Mesendoderm (in vitro differentiated cells): Measurements from ENCODE around the gene DAGLA.

Experiments
- DNase-seq: peaks from one replicate; pipeline ENCODE4 v3.0.0; 2013
- H2AK5ac ChIP-seq: 2 replicates; pipeline ENCODE4 v1.6.1; 2013; ENCODE audit warnings: low read length, inconsistent platforms
- H2BK120ac ChIP-seq: 2 replicates; pipeline ENCODE4 v1.6.1; 2013; ENCODE audit warnings: low read depth, mild to moderate bottlenecking, low read length, moderate library complexity, mixed read lengths
- H2BK15ac ChIP-seq: replicated peaks from 2 replicates; pipeline ENCODE4 v1.6.1; 2013; ENCODE audit warnings: low read depth, mild to moderate bottlenecking, moderate library complexity
- H2BK5ac ChIP-seq: 2 replicates; pipeline ENCODE4 v1.6.1; 2013; ENCODE audit warnings: low read length, inconsistent platforms
- H3K18ac ChIP-seq: 2 replicates; pipeline ENCODE4 v1.6.1; 2013; ENCODE audit warnings: mild to moderate bottlenecking, low read length, mixed read lengths
- H3K23ac ChIP-seq: one replicate; pipeline ENCODE4 v1.6.1; 2013; ENCODE audit warnings: low read length
- H3K27ac ChIP-seq: 2 replicates; pipeline ENCODE4 v1.5.1; 2013; ENCODE audit warnings: low read depth, mild to moderate bottlenecking, inconsistent platforms, low read length, moderate library complexity
- H3K27me3 ChIP-seq: 2 replicates; pipeline ENCODE4 v1.6.1; 2013; ENCODE audit warnings: low read length, control low read depth, mild to moderate bottlenecking, inconsistent platforms; ENCODE audit not compliant: insufficient read depth, poor library complexity
- H3K36me3 ChIP-seq: 2 replicates; pipeline ENCODE4 v1.6.1; 2013; ENCODE audit warnings: low read length, inconsistent platforms; ENCODE audit not compliant: control insufficient read depth, insufficient read depth
- H3K4ac ChIP-seq: one replicate; pipeline ENCODE4 v1.6.1; 2013; ENCODE audit warnings: low read depth, mild to moderate bottlenecking, low read length, moderate library complexity
- H3K4me1 ChIP-seq: 2 replicates; pipeline ENCODE4 v1.6.1; 2013; ENCODE audit warnings: low read depth, low read length, inconsistent platforms; ENCODE audit not compliant: control insufficient read depth
- H3K4me2 ChIP-seq: 2 replicates; pipeline ENCODE4 v1.6.1; 2013; ENCODE audit warnings: low read length
- H3K4me3 ChIP-seq: 2 replicates; pipeline ENCODE4 v1.5.1; 2013; ENCODE audit warnings: mild to moderate bottlenecking, low read length
- H3K56ac ChIP-seq: one replicate; pipeline ENCODE4 v1.6.1; 2013; ENCODE audit warnings: low read length
- H3K79me1 ChIP-seq: 2 replicates; pipeline ENCODE4 v1.6.1; 2013; ENCODE audit warnings: low read length, inconsistent platforms
- H3K79me2 ChIP-seq: 2 replicates; pipeline ENCODE4 v1.6.1; 2013; ENCODE audit warnings: mild to moderate bottlenecking, low read length; ENCODE audit not compliant: control insufficient read depth, insufficient read depth
- H3K9ac ChIP-seq: 2 replicates; pipeline ENCODE4 v1.6.1; 2013; ENCODE audit warnings: low read length, inconsistent platforms
- H4K5ac ChIP-seq: one replicate; pipeline ENCODE4 v1.6.1; 2013; ENCODE audit warnings: low read length
- H4K8ac ChIP-seq: one replicate; pipeline ENCODE4 v1.6.1; 2013; ENCODE audit warnings: low read depth, mild to moderate bottlenecking, control low read depth, low read length, moderate library complexity
- WGBS: extraction: QIAGEN DNeasy Blood & Tissue Kit; methylation state at CpG from one replicate; pipeline ENCODE4 v1.1.7; 2013; ENCODE audit warnings: low lambda C conversion rate, missing lambda C conversion rate; ENCODE audit not compliant: insufficient coverage; ENCODE audit errors: extremely low coverage; 5-methylcytosine and 5-hydroxymethylcytosine counted together

Gene DAGLA

GRCh38 chr11:61695917-61696316 lies 15.7 kb downstream of the DAGLA start:
- Histone ChIP-seq H3K4me3 (no peak overlapping the region), H3K27ac (no peak overlapping the region), H3K4me1 (peaks cover 15% of the 10 kb centered on the region), H4K8ac (no peak overlapping the region), H3K79me1 (no peaks in the 10 kb centered on the region), H2BK15ac (no peak overlapping the region), H3K79me2 (no peaks in the 10 kb centered on the region), H2BK5ac (no peak overlapping the region), H3K23ac (no peak overlapping the region), H3K4ac (no peak overlapping the region), H2AK5ac (no peak overlapping the region), H3K27me3 (no peaks in the 10 kb centered on the region), H3K56ac (peak overlapping the region; percentile 73), H3K36me3 (no peaks in the 10 kb centered on the region), H3K4me2 (peak overlapping the region; percentile 18), H3K18ac (no peak overlapping the region), H4K5ac (no peak overlapping the region), H2BK120ac (no peak overlapping the region), H3K9ac (peak overlapping the region; percentile 38)
- WGBS, result no CpG with 5 or more reads among the region's 17 CpGs
- peak; percentile 52 for DNase-seq

- Histone ChIP-seq H3K18ac (no peak overlapping the region), H4K8ac (no peak overlapping the region), H3K4me1 (peaks cover 11% of the 10 kb centered on the region), H2BK5ac (no peak overlapping the region), H3K27ac (no peak overlapping the region), H3K4me2 (no peak overlapping the region), H4K5ac (no peak overlapping the region), H3K4me3 (no peak overlapping the region), H3K36me3 (no peaks in the 10 kb centered on the region), H3K23ac (no peak overlapping the region), H2BK15ac (no peak overlapping the region), H2AK5ac (peak overlapping the region; percentile 69), H3K27me3 (no peaks in the 10 kb centered on the region), H3K79me2 (no peaks in the 10 kb centered on the region), H3K56ac (peak overlapping the region; percentile 49), H3K79me1 (no peaks in the 10 kb centered on the region), H3K4ac (no peak overlapping the region), H3K9ac (no peak overlapping the region), H2BK120ac (no peak overlapping the region)
- no CpG with 5 or more reads among the region's 8 CpGs for WGBS
- DNase-seq, result no peak
Measured at GRCh38 chr11:61696602-61697001, 16.4 kb downstream of the DAGLA start.

GRCh38 chr11:61697078-61697502 lies 16.9 kb downstream of the DAGLA start:
- Histone ChIP-seq H3K4ac (no peak overlapping the region), H3K4me3 (no peak overlapping the region), H3K56ac (peak overlapping the region; percentile 49)

DNA sequence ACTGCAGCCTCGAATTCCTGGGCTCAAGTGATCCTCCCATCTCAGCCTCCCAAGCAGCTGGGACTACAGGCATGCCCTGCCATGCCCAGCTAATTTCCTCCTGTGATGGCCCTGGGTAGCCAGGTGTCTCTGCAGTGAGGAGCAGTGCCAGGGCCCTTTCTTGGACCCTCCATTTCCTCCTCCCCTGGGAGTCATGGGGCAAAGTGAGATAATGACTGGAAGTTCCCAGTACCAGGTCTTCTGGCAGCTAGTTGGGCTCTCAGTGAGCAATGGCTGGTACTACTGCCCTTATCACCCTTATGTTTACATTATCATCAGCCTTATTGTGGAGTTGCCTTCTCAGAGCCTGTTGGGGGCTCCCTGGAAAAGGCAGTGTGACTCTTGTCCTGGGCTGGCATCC lies 17.6 kb downstream of the DAGLA start:
- Histone ChIP-seq H3K79me1 (no peaks in the 10 kb centered on the region), H3K36me3 (no peaks in the 10 kb centered on the region), H3K4ac (no peak overlapping the region), H4K8ac (no peak overlapping the region), H3K79me2 (no peaks in the 10 kb centered on the region), H3K9ac (no peak overlapping the region), H3K18ac (no peak overlapping the region), H3K27me3 (no peaks in the 10 kb centered on the region), H2BK15ac (no peak overlapping the region), H3K27ac (no peak overlapping the region), H3K4me3 (no peak overlapping the region), H4K5ac (no peak overlapping the region), H3K4me2 (no peak overlapping the region), H2BK5ac (no peak overlapping the region), H3K23ac (no peak overlapping the region), H3K4me1 (peaks cover 11% of the 10 kb centered on the region), H2AK5ac (no peak overlapping the region), H2BK120ac (no peak overlapping the region), H3K56ac (no peak overlapping the region)
- DNase-seq, result no peak
- WGBS, result no CpG with 5 or more reads among the region's 1 CpG

More at GRCh38 chr11:61697078-61697502, 16.9 kb downstream of the DAGLA start:
- WGBS, result no CpG with 5 or more reads among the region's 9 CpGs
- Histone ChIP-seq H3K4me2 (no peak overlapping the region), H4K5ac (no peak overlapping the region), H2AK5ac (no peak overlapping the region), H3K36me3 (no peaks in the 10 kb centered on the region), H2BK5ac (no peak overlapping the region), H3K27ac (no peak overlapping the region), H4K8ac (no peak overlapping the region), H3K79me2 (no peaks in the 10 kb centered on the region), H3K9ac (no peak overlapping the region), H3K27me3 (no peaks in the 10 kb centered on the region), H3K4me1 (peaks cover 11% of the 10 kb centered on the region), H3K23ac (no peak overlapping the region), H2BK15ac (no peak overlapping the region), H3K79me1 (no peaks in the 10 kb centered on the region), H2BK120ac (no peak overlapping the region), H3K18ac (no peak overlapping the region)
- DNase-seq, result peak; percentile 80

DNA sequence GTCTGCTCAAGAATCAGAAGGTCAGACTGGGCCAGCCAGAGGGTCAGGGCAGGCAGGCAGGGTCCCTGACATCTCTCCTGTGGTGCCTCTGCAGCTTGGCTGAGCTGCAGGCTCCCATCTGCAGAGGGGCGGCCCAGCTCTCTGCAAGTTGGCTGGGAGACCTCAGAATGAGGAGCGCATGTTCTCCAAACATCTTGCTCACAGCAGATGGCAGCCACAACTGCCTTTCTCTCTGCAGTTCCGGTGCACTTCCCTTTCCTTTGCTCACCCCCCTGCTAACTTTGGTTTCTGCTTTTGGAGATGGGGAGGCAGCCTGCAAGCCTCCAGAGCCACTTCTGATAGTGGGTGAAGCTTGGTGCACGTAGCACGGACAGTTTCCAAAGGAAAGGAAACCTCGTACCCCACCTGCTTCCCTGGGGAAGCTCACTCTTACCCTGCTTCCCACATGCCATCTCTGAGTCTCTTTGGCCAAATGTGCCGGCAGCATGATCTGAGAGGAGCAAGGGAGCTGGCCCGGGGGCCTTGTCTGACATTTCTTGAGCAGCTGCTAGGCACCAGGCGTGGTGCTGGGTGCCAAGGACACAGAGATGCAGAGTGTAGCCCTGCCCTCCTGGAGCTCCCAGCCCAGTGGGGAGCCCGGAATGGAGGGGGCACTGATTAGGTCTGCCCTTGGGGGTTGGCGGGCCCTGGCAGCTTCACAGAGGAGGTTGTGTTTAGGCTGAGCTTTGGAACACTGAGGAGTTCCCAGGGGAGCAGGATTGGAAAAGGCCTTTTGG lies 18.2 kb downstream of the DAGLA start:
- Histone ChIP-seq H2BK15ac (no peak overlapping the region), H3K4me3 (no peak overlapping the region), H2AK5ac (no peak overlapping the region), H3K18ac (no peak overlapping the region), H2BK5ac (no peak overlapping the region), H3K27me3 (no peaks in the 10 kb centered on the region), H2BK120ac (no peak overlapping the region), H3K4me1 (peaks cover 11% of the 10 kb centered on the region), H3K9ac (no peak overlapping the region), H3K4me2 (no peak overlapping the region), H3K4ac (no peak overlapping the region), H3K56ac (no peak overlapping the region), H4K8ac (no peak overlapping the region), H3K36me3 (no peaks in the 10 kb centered on the region), H3K79me2 (no peaks in the 10 kb centered on the region), H3K23ac (no peak overlapping the region), H3K79me1 (no peaks in the 10 kb centered on the region), H4K5ac (no peak overlapping the region), H3K27ac (no peak overlapping the region)
- DNase-seq, result no peak
- WGBS, result no CpG with 5 or more reads among the region's 11 CpGs

DNA sequence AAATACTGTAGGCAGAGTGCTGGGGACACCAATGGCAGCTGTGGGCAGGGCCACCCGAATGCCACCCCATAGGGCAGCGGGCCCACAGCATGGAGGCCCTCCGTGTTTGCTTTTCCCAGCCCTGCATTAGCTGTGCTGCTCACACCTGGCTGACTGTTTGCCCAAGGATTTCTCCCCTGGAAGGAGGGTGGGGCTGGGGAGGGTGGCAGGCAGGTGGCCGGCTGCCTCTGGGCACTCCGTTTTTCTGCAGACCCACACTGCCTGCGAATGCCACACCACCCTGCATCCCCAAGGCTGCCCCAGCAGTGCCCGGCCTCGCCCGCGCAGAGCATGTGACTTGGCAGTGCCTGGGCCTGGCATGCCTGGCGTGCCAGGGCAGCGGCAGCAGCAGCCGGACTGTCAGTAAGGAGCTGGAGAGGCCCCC lies 19.6 kb downstream of the DAGLA start:
- H3K4me3 ChIP-seq, result no peak overlapping the region
- DNase-seq, result no peak
- no peak overlapping the region for H2BK15ac ChIP-seq
- H3K36me3 ChIP-seq, result no peaks in the 10 kb centered on the region
- H3K27ac ChIP-seq, result no peak overlapping the region
- H3K23ac ChIP-seq, result no peak overlapping the region
- no peaks in the 10 kb centered on the region for H3K79me1 ChIP-seq
- no peak overlapping the region for H2BK120ac ChIP-seq
- no peak overlapping the region for H2AK5ac ChIP-seq
- H3K56ac ChIP-seq, result no peak overlapping the region
- H3K4me2 ChIP-seq, result no peak overlapping the region
- H3K18ac ChIP-seq, result no peak overlapping the region
- no CpG with 5 or more reads among the region's 13 CpGs for WGBS
- H3K4me1 ChIP-seq, result peaks cover 11% of the 10 kb centered on the region
- H2BK5ac ChIP-seq, result no peak overlapping the region
- H4K5ac ChIP-seq, result no peak overlapping the region
- no peak overlapping the region for H4K8ac ChIP-seq
- H3K79me2 ChIP-seq, result no peaks in the 10 kb centered on the region
- no peak overlapping the region for H3K4ac ChIP-seq
- no peaks in the 10 kb centered on the region for H3K27me3 ChIP-seq
- H3K9ac ChIP-seq, result no peak overlapping the region
